K562 (cell line): Measurements from ENCODE around the gene RPS6KA2. TPM values are rescaled to one million over a fixed set of nuclear protein-coding genes. Genes with fewer than 3 reads are reported as not detected.

Experiments used
- ATAC-seq: fragments of 200-7000 bp; cut with Tn5 transposase; 3 replicates; pipeline ENCODE4 v1.9.1; 2020; ENCODE audit warnings: moderate library complexity
- BruUV-seq: library from RNA; stranded (reverse); fragments of 400-500 nt; replicated peaks from 2 replicates; lab custom pipeline; 2021; lab: Mats Ljungman, UMichigan
- CTCF ChIA-PET: fragments of 300-600 bp; formaldehyde crosslinking; extraction: SDS; loops from one replicate; lab custom pipeline; 2021; ENCODE audit warnings: low intra/inter-chr PET ratio; lab: Yijun Ruan, JAX
- POLR2A ChIA-PET: fragments of 300-600, 350-650 bp; sonication (Branson Sonifier 250); formaldehyde crosslinking; extraction: SDS; loops from one replicate; lab custom pipeline; 2021; ENCODE audit warnings: antibody characterized with exemption, inconsistent platforms; lab: Yijun Ruan, JAX
- DNase-seq, 4 experiments: peaks; one replicate each; pipeline versions ENCODE4 v3.0.0 to v3.0.0-alpha.2; 2011 to 2018; ENCODE audit warnings: low spot score in 3 of 4, mixed read lengths in 3 of 4; ENCODE audit errors: extremely low read depth in 1 of 4
- FAIRE-seq: peaks from 2 replicates; lab custom pipeline; 2011; peaks lifted over from hg19 to GRCh38; lab: Jason Lieb, UNC
- H2AFZ ChIP-seq: 2 replicates; pipeline ENCODE4 v1.6.0; 2011; ENCODE audit warnings: low read depth, low read length, control low read depth, inconsistent platforms
- H3K27ac ChIP-seq: fragments of 200-600 bp; 3 replicates; pipeline ENCODE4 v1.8.0; 2011; ENCODE audit warnings: low read depth, mild to moderate bottlenecking, control low read depth, inconsistent platforms, low read length, moderate library complexity, mixed read lengths; ENCODE audit errors: extremely low read depth
- H3K27me3 ChIP-seq, 2 experiments: fragments of 300-600 bp in 1 of 2; 2 replicates in 1 of 2; 3 replicates in 1 of 2; pipeline versions ENCODE4 v1.6.0 to v1.8.0; 2011; ENCODE audit warnings: inconsistent platforms in 2 of 2, low read length in 2 of 2, mild to moderate bottlenecking in 1 of 2, mixed read lengths in 1 of 2, moderate library complexity in 1 of 2; ENCODE audit not compliant: control insufficient read depth in 2 of 2, insufficient read depth in 2 of 2
- H3K36me3 ChIP-seq: fragments of 300-600 bp; 3 replicates; pipeline ENCODE4 v1.8.0; 2011; ENCODE audit warnings: mild to moderate bottlenecking, low read length, inconsistent platforms; ENCODE audit not compliant: control insufficient read depth, insufficient read depth
- H3K4me1 ChIP-seq, 2 experiments: fragments of 200-600 bp in 1 of 2; replicated peaks in 1 of 2; 2 replicates in 1 of 2; 3 replicates in 1 of 2; pipeline versions ENCODE4 v1.5.1 to v1.8.0; 2011; ENCODE audit warnings: inconsistent platforms in 2 of 2, low read length in 2 of 2, mild to moderate bottlenecking in 1 of 2, mixed read lengths in 1 of 2, moderate library complexity in 1 of 2; ENCODE audit not compliant: control insufficient read depth in 2 of 2, insufficient read depth in 2 of 2
- H3K4me2 ChIP-seq: 2 replicates; pipeline ENCODE4 v1.6.1; 2011; ENCODE audit warnings: low read length, control low read depth, inconsistent platforms, mixed read lengths; ENCODE audit not compliant: insufficient read depth
- H3K4me3 ChIP-seq: fragments of 200-600 bp; sonication (generic), shearing (Covaris generic); 2 replicates; pipeline ENCODE4 v1.5.1; 2016; ENCODE audit warnings: control low read depth, inconsistent platforms
- H3K79me2 ChIP-seq: fragments of 200-600 bp; 3 replicates; pipeline ENCODE4 v1.8.0; 2011; ENCODE audit warnings: low read length, inconsistent platforms; ENCODE audit not compliant: control insufficient read depth, insufficient read depth
- H3K9ac ChIP-seq, 2 experiments: 2 replicates each; pipeline versions ENCODE4 v1.6.0 to v1.6.1; 2011; ENCODE audit warnings: low read depth in 2 of 2, low read length in 2 of 2, control low read depth in 1 of 2, inconsistent platforms in 1 of 2, mild to moderate bottlenecking in 1 of 2, mixed read lengths in 1 of 2; ENCODE audit not compliant: insufficient read depth in 1 of 2
- H3K9me1 ChIP-seq: one replicate; pipeline ENCODE4 v1.6.0; 2011; ENCODE audit warnings: inconsistent platforms, mild to moderate bottlenecking, low read length, moderate library complexity; ENCODE audit not compliant: control insufficient read depth, insufficient read depth
- H3K9me3 ChIP-seq: replicated peaks from 2 replicates; pipeline ENCODE4 v1.5.1; 2011; ENCODE audit warnings: low read depth, low read length, inconsistent platforms; ENCODE audit not compliant: control insufficient read depth, insufficient read depth
- H4K20me1 ChIP-seq: replicated peaks from 2 replicates; pipeline ENCODE4 v1.6.1; 2011; ENCODE audit warnings: low read length, inconsistent platforms, mixed read lengths; ENCODE audit not compliant: control insufficient read depth, insufficient read depth
- BMI1 ChIP-seq: fragments of 150-350 bp; IDR thresholded peaks from 2 replicates; pipeline ENCODE4 v1.6.1; 2014; ENCODE audit warnings: low read length
- CBX2 ChIP-seq: fragments of 200-600 bp; sonication (generic); IDR thresholded peaks from one replicate; pipeline ENCODE4 v1.6.1; 2012; ENCODE audit warnings: mild to moderate bottlenecking, low read length, inconsistent platforms; ENCODE audit not compliant: insufficient read depth, poor library complexity, severe bottlenecking
- CBX3 ChIP-seq, 2 experiments: IDR thresholded peaks; 1 replicate in 1 of 2; 2 replicates in 1 of 2; pipeline ENCODE4 v1.6.1; 2012; ENCODE audit warnings: inconsistent platforms in 2 of 2, low read length in 2 of 2, borderline replicate concordance in 1 of 2, control low read depth in 1 of 2
- CBX8 ChIP-seq: fragments of 200-600 bp; sonication (generic); IDR thresholded peaks from 2 replicates; pipeline ENCODE4 v1.6.1; 2012; ENCODE audit warnings: borderline replicate concordance, mixed run types, low read depth, mild to moderate bottlenecking, moderate library complexity, mixed read lengths, low read length, control low read depth, inconsistent platforms; ENCODE audit not compliant: poor library complexity, severe bottlenecking; ENCODE audit errors: extremely low read depth
- GATAD2A ChIP-seq: fragments of 450-650 bp; IDR thresholded peaks from 2 replicates; pipeline ENCODE4 v1.6.1; 2017
- HMGXB4 ChIP-seq: sonication (generic); formaldehyde crosslinking; IDR thresholded peaks from 2 replicates; pipeline ENCODE4 v1.8.1; 2023; ENCODE audit warnings: mild to moderate bottlenecking, missing genetic modification reagents
- POLR2G ChIP-seq: fragments of 200-400 bp; formaldehyde crosslinking; IDR thresholded peaks from 2 replicates; pipeline ENCODE4 v1.6.1; 2017; ENCODE audit warnings: low read depth, mild to moderate bottlenecking, antibody characterized with exemption, low read length, moderate library complexity
- RNF2 ChIP-seq: sonication (generic); IDR thresholded peaks from 2 replicates; pipeline ENCODE4 v1.6.1; 2016
- ZNF518B ChIP-seq: fragments of 250-450 bp; sonication (Bioruptor Pico); IDR thresholded peaks from 2 replicates; pipeline ENCODE4 v1.5.0; 2021; ENCODE audit warnings: mild to moderate bottlenecking, moderate library complexity
- WGBS: fragments of 100-300 bp; shearing (Covaris generic); methylation state at CpG from one replicate; pipeline ENCODE4 v1.1.6; 2016; ENCODE audit warnings: low coverage, mixed read lengths; ENCODE audit not compliant: insufficient coverage; ENCODE audit errors: missing lambda C conversion rate; 5-methylcytosine and 5-hydroxymethylcytosine counted together
- in situ Hi-C: fragments of 300-500 bp; cut with MboI; formaldehyde crosslinking; loops from 4 replicates; pipeline ENCODE4 v1.15.0; 2018; ENCODE audit warnings: inconsistent platforms, mixed read lengths
- intact Hi-C: fragments of 100-400 bp; cut with micrococcal nuclease; formaldehyde crosslinking; loops from 2 replicates; pipeline ENCODE4 v1.14.2; 2022
- polyA plus RNA-seq, 8 experiments: library from polyadenylated mRNA; depleted of rRNA in 4 of 8; stranded (reverse) in 5 of 8; unstranded in 3 of 8; fragments of >200 nt; fragmentation: Nextera tagmentation in 2 of 8; fragmentation: Illumina TruSeq in 1 of 8; extraction: Ambion mirVana in 2 of 8; extraction: Trizol in 1 of 8; gene quantifications; 2 replicates each; pipeline versions ENCODE4 v1.2.1 to v1.2.3, GENCODE V29; 2011 to 2014; ENCODE audit warnings: inconsistent platforms in 1 of 8, missing spikeins in 1 of 8
- total RNA-seq, 7 experiments: library from RNA; depleted of rRNA in 6 of 7; stranded (reverse); fragments of >200 nt in 6 of 7; fragmentation: Illumina TruSeq in 2 of 7; extraction: Trizol in 2 of 7; gene quantifications; 2 replicates each; pipeline versions ENCODE4 v1.2.1 to v1.2.3, GENCODE V29; 2011 to 2021; ENCODE audit warnings: low replicate concordance in 1 of 7
- TF ChIP-seq, protein P1 (sequence below): fragments of 250-450 bp; sonication (Bioruptor Pico); IDR thresholded peaks from 2 replicates; pipeline ENCODE4 v1.5.0; 2020; ENCODE audit warnings: mild to moderate bottlenecking, borderline replicate concordance

RPS6KA2 gene
- total and polyA plus RNA-seq, 9 of the 15 experiments (the other 6 are each of a cell fraction or from before 2014, with no cell fraction given), result 0.29 to 1.00 (median 0.53) TPM

GRCh38 chr6:166541876-166542579, 85.0 kb downstream of the RPS6KA2 start:
- Histone ChIP-seq H3K9me1 (no peaks in the 10 kb centered on the region), H4K20me1 (no peaks in the 10 kb centered on the region), H3K27ac (no peak overlapping the region), H3K4me1 (no peaks in the 10 kb centered on the region; a peak in 1 of 5 replicates), H3K9ac (no peak overlapping the region), H3K79me2 (no peaks in the 10 kb centered on the region), H3K9me3 (no peaks in the 10 kb centered on the region), H3K4me2 (no peak overlapping the region), H3K4me3 (no peak overlapping the region), H3K36me3 (no peaks in the 10 kb centered on the region), H3K27me3 (peaks cover 34 to 69% of the 10 kb centered on the region in 2 experiments), H2AFZ (no peak overlapping the region)
- ATAC-seq (no peak), FAIRE-seq (no peak), DNase-seq (no peak)
- TF ChIP-seq HMGXB4 (CRISPR knock-in tag) (no peak), POLR2G (no peak), RNF2 (peak; percentile 50; the same call in 1 of the 2 replicates), BMI1 (0 out of 2 replicates have a peak, but pooled peaks have one; percentile 39), CBX3 (IDR thresholded peaks at IDR 0.05; ENCODE audit: borderline replicate concordance in 1 of 2, low read length in 2 of 2) (no peak), CBX2 (peak; percentile 78), CBX8 (peak; percentile 87), GATAD2A (no peak), ZNF518B (no peak)
- TF ChIP-seq, protein P1, sequence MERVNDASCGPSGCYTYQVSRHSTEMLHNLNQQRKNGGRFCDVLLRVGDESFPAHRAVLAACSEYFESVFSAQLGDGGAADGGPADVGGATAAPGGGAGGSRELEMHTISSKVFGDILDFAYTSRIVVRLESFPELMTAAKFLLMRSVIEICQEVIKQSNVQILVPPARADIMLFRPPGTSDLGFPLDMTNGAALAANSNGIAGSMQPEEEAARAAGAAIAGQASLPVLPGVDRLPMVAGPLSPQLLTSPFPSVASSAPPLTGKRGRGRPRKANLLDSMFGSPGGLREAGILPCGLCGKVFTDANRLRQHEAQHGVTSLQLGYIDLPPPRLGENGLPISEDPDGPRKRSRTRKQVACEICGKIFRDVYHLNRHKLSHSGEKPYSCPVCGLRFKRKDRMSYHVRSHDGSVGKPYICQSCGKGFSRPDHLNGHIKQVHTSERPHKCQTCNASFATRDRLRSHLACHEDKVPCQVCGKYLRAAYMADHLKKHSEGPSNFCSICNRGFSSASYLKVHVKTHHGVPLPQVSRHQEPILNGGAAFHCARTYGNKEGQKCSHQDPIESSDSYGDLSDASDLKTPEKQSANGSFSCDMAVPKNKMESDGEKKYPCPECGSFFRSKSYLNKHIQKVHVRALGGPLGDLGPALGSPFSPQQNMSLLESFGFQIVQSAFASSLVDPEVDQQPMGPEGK, result no peak
- intact Hi-C loops (no loop called here), in situ Hi-C loops (no loop called here)
- ChIA-PET POLR2A (interaction anchor here (0.7 to 1.2 kb wide), 2 partner anchors 13 to 14 kb away, joined by 3 read pairs; no protein-coding TSS in a partner anchor), CTCF (no interaction called here)
- 1% methylated on average over 12 of the region's 12 CpGs for WGBS
- no TSS peak for BruUV-seq
